GM21786 (cell line): ENCODE data around the gene HCN2.

Experiments used
- ATAC-seq: cut with Tn5 transposase; IDR thresholded peaks from one replicate; pipeline ENCODE4 v1.9.1; 2021; ENCODE audit not compliant: unreplicated experiment

Gene HCN2

GRCh38 chr19:633786-634639, 44.3 kb downstream of the HCN2 start:
- ATAC-seq = no peak

- ATAC-seq = no peak
Measured at GRCh38 chr19:634975-635652, 45.4 kb downstream of the HCN2 start.

- no peak for ATAC-seq
Measured at GRCh38 chr19:638906-639252, 49.2 kb downstream of the HCN2 start.

- no peak for ATAC-seq
Measured at GRCh38 chr19:639253-640160, 49.8 kb downstream of the HCN2 start, which contains the start of gene FGF22. Gene FGF22 (plus strand): TSS chr19:639879. CDS start chr19:639926, 47 bp downstream.

GRCh38 chr19:640161-640558, 50.5 kb downstream of the HCN2 start:
- ATAC-seq = no peak

GRCh38 chr19:640606-641189, 51.0 kb downstream of the HCN2 start:
- ATAC-seq = no peak

GRCh38 chr19:641702-642101, 52.0 kb downstream of the HCN2 start:
- no peak for ATAC-seq

- ATAC-seq = no peak
Measured at GRCh38 chr19:642767-643727, 53.4 kb downstream of the HCN2 start.

- no peak for ATAC-seq
Measured at GRCh38 chr19:643736-644135, 54.1 kb downstream of the HCN2 start.

GRCh38 chr19:644363-644762, 54.7 kb downstream of the HCN2 start:
- no peak for ATAC-seq

- no peak for ATAC-seq
Measured at GRCh38 chr19:644789-645188, 55.1 kb downstream of the HCN2 start.

- ATAC-seq = no peak
Measured at GRCh38 chr19:645912-646778, 56.5 kb downstream of the HCN2 start.

- ATAC-seq = no peak
Measured at GRCh38 chr19:646779-647565, 57.3 kb downstream of the HCN2 start.

- no peak for ATAC-seq
Measured at GRCh38 chr19:647566-648284, 58.0 kb downstream of the HCN2 start.

GRCh38 chr19:648305-648704, 58.6 kb downstream of the HCN2 start:
- ATAC-seq = no peak

- no peak for ATAC-seq
Measured at GRCh38 chr19:648904-649801, 59.5 kb downstream of the HCN2 start.
